Stimulated activated CD8-positive, alpha-beta memory T cell treated with anti-CD3 and anti-CD28 coated beads, Interleukin-4, amount 100 ng/mL, for 24 hours (primary cell): ENCODE measurements around the gene CALML6.
A peak's percentile ranks its signal among the peaks of the same experiment; 100 is the strongest.

Source experiments
- DNase-seq: peaks from one replicate; pipeline ENCODE4 v3.0.0-alpha.2; 2020; ENCODE audit warnings: low read depth

Gene CALML6

GRCh38 chr1:1892079-1892762 lies 22.8 kb upstream of the CALML6 start:
- no peak for DNase-seq

GRCh38 chr1:1892763-1893120 lies 22.3 kb upstream of the CALML6 start:
- no peak for DNase-seq

- DNase-seq, result no peak
Observed at GRCh38 chr1:1893291-1893985, 21.6 kb upstream of the CALML6 start.

GRCh38 chr1:1893997-1894353 lies 21.1 kb upstream of the CALML6 start:
- no peak for DNase-seq

GRCh38 chr1:1894354-1895059 lies 20.6 kb upstream of the CALML6 start:
- DNase-seq, result no peak

GRCh38 chr1:1895060-1895418 lies 20.0 kb upstream of the CALML6 start:
- no peak for DNase-seq

GRCh38 chr1:1895456-1896336 lies 19.4 kb upstream of the CALML6 start:
- DNase-seq, result no peak

- no peak for DNase-seq
Observed at GRCh38 chr1:1898246-1898933, 16.7 kb upstream of the CALML6 start.

GRCh38 chr1:1899266-1899966 lies 15.6 kb upstream of the CALML6 start:
- no peak for DNase-seq

- DNase-seq, result no peak
Observed at GRCh38 chr1:1899967-1900327, 15.1 kb upstream of the CALML6 start.

GRCh38 chr1:1900883-1901640 lies 14.0 kb upstream of the CALML6 start:
- DNase-seq, result no peak

GRCh38 chr1:1901641-1902294 lies 13.3 kb upstream of the CALML6 start:
- no peak for DNase-seq

- no peak for DNase-seq
Observed at GRCh38 chr1:1903224-1903623, 11.8 kb upstream of the CALML6 start.

GRCh38 chr1:1906185-1907097 lies 8.6 kb upstream of the CALML6 start:
- DNase-seq, result peak; percentile 50

GRCh38 chr1:1907098-1907736 lies 7.8 kb upstream of the CALML6 start:
- DNase-seq, result no peak

GRCh38 chr1:1908506-1908791 lies 6.6 kb upstream of the CALML6 start:
- DNase-seq, result no peak

- DNase-seq, result no peak
Observed at GRCh38 chr1:1910033-1910465, 5.0 kb upstream of the CALML6 start.

- DNase-seq, result no peak
Observed at GRCh38 chr1:1910651-1911331, 4.3 kb upstream of the CALML6 start.
